NB4 (cell line): Measurements from ENCODE around the gene JAZF1.

ENCODE experiments used
- DNase-seq: peaks from one replicate; pipeline ENCODE4 v3.0.0; 2010; ENCODE audit warnings: low read depth
- H3K4me3 ChIP-seq: one replicate; pipeline ENCODE4 v1.5.1; 2011; ENCODE audit warnings: mild to moderate bottlenecking, low read depth, low read length, moderate library complexity
- MYC ChIP-seq: IDR thresholded peaks from 2 replicates; pipeline ENCODE4 v1.6.1; 2011; ENCODE audit warnings: low read depth, low read length
- POLR2A ChIP-seq: IDR thresholded peaks from 2 replicates; pipeline ENCODE4 v1.6.1; 2011; ENCODE audit warnings: mild to moderate bottlenecking; ENCODE audit not compliant: insufficient read length; ENCODE audit errors: extremely low read depth
- TF ChIP-seq, protein P1 (sequence below): IDR thresholded peaks from one replicate; pipeline ENCODE4 v1.5.1; 2012; ENCODE audit warnings: low read depth, low read length
- TF ChIP-seq, protein P2 (sequence below): IDR thresholded peaks from 2 replicates; pipeline ENCODE4 v1.6.1; 2011; ENCODE audit warnings: low read depth, low read length

JAZF1 gene

DNA sequence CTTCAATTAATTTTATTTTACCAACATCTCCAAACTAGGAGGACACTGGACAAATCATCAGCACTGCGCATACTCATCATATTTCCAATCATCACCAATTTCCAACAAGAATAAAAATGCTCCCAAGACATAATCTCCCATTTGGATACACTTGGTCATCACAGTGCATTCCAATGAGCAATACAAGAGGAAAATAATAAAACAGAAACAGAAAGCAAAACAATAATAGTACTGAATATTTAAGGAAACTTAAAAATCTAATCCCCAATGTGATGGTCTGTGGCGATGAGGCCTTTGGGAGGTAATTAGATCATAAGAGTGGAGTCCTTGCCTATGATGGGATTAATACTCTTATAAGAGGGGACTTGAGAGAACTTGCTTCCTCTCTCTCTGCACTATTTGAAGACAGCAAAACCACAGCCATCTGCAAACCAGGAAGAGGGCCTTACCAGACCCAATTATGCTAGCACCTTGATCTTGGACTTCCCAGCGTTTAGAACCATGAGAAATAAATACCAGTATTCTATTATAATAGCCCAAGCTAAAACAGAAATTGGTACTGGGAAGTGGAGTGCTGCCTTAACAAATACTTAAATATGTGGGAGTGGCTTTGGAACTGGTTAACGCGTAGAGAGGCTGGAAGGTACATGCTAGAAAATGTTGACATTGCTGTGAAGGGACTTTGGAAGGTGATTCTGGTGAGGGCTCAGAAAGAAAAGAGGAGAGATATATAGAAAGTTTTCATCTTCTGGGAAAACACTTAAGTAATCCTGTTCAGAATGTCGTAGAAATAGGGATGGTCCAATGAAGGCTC is 91.5 kb downstream of the JAZF1 start:
- peak; percentile 65 for DNase-seq
- TF ChIP-seq POLR2A (no peak), MYC (no peak)
- TF ChIP-seq, protein P1, sequence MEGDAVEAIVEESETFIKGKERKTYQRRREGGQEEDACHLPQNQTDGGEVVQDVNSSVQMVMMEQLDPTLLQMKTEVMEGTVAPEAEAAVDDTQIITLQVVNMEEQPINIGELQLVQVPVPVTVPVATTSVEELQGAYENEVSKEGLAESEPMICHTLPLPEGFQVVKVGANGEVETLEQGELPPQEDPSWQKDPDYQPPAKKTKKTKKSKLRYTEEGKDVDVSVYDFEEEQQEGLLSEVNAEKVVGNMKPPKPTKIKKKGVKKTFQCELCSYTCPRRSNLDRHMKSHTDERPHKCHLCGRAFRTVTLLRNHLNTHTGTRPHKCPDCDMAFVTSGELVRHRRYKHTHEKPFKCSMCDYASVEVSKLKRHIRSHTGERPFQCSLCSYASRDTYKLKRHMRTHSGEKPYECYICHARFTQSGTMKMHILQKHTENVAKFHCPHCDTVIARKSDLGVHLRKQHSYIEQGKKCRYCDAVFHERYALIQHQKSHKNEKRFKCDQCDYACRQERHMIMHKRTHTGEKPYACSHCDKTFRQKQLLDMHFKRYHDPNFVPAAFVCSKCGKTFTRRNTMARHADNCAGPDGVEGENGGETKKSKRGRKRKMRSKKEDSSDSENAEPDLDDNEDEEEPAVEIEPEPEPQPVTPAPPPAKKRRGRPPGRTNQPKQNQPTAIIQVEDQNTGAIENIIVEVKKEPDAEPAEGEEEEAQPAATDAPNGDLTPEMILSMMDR: no peak
- TF ChIP-seq, protein P2, sequence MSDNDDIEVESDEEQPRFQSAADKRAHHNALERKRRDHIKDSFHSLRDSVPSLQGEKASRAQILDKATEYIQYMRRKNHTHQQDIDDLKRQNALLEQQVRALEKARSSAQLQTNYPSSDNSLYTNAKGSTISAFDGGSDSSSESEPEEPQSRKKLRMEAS: no peak
- no peak overlapping the region for H3K4me3 ChIP-seq

DNA sequence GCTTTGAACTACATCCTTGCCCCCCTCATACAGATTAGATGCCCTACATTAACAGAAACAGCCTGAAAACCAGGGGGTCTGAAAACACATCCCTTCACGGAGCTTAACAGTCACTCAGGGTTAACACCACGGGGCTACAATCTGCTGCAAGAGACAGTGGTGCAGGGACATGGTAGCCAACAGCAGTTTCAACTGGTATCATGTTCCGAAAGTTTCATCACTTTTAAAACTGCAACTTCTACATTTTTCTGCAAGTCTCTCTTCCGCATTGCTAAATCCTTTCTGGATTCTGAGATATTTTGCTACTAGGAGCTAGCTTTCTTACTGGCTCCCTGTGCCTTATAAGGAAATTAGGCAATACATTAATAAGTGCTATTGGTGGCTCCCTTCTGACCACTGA is 92.6 kb downstream of the JAZF1 start:
- peak; percentile 92 for DNase-seq
- TF ChIP-seq, protein P2: peak; percentile 57
- TF ChIP-seq, protein P1: no peak
- peak overlapping the region; percentile 18 for H3K4me3 ChIP-seq

DNA sequence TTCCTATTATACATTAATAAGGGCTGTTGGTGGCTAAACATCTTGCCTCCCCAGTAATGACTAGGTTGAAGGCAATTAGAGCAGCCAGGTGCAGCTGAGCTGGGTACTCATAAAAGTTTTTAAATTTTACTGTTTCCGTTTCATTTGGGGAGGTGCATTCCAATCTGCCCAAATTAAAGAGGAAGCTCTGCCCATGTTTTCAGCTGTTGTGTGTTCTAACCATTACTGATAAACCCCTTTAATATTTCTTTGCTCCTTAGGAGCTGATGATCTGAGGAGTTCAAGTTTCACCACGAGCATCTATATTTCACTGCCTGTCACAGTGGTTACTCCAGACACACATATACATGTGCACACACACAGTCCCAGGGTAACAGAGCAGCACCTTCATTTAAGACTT is 94.4 kb downstream of the JAZF1 start:
- H3K4me3 ChIP-seq: no peak overlapping the region
- DNase-seq: peak; percentile 82
- TF ChIP-seq, protein P2: peak; percentile 36; the same call in 1 of the 2 replicates
- no peak for TF ChIP-seq POLR2A
- TF ChIP-seq MYC: 0 out of 2 replicates have a peak, but pooled peaks have one; percentile 52
- TF ChIP-seq, protein P1: no peak

DNA sequence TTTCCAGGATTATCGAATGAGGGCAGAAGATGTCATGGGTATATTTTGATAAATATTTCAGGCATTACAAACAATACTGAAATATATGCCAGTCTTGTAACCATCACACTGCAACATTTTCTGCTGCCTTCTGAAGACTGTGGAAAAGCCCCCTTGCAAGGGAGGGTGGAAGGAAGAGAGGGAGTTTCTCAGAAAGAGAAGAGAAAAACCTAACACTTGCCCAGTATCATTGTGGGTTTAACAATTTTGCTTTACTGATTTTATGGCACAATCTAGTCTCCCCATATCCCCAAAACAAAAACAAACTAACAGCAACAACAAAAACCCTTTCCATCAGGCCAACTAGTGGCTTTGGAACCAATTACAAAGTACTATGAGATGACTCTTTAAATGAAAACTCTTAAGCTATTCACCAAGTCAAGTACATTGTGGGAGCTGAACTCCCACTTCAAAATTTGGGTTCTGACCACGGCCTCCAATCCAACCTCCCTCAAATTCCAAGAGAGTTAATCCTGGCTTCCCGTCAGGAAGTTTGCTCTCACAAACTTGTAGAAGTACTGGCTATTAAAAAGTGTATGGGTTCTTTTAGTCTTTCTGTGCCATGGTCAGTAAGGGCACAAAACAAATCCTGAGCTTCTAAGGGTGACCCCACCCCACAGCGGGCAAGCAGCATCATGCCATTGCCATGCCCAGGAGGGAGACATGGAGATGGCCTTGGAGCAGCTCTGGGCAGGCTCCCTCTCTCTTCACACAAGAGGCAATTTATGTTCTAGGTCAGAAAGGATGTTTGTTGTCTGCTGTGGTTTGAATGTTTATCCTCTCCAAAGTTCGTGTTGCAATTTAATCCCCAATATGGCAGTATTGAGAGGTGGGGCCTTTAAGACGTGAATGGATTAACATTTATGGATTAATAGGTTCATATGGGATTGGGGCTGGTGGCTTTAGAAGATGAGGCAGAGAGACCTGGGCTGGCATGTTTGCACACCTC is 96.3 kb downstream of the JAZF1 start:
- no peak overlapping the region for H3K4me3 ChIP-seq
- TF ChIP-seq POLR2A: peak; percentile 4
- TF ChIP-seq, protein P2: no peak
- peak; percentile 79 for DNase-seq

DNA sequence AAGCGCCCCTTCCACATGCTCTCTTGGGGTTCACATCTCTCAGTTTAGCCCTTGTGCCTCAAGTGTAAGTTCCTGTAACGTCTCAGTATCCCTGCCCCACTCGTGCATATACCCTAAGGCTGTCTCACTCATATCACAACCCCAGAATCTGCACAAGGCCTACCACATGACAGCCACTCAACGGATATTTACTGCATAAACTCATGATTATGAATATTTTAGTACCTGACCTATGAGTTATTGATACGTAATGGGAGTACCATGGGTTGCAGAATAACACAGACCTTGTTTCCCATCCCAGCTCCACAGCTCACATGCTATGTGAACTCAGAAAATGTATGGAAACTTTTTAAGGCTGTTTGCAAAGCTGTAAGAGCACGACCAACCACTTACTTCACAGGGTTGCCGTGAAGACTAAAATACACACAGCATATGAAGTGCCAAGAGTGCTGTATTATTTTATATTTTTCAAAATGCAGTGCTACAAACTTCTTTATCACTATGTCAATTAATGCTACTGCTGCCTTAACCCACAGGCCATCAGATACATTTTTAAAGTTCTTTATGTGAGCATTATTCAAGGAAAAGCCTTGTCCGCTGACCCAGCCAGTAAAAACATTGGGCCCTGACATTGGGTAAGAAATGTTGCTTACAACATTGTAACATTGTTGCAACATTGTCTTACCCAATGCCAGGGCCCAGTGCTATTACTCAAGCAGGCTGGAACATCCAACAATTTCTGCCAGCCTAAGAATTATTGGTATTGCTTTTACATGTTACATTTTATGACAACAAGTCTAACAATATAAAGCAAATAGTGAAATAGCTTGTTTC is 97.2 kb downstream of the JAZF1 start:
- H3K4me3 ChIP-seq: no peak overlapping the region
- DNase-seq: peak; percentile 97
- TF ChIP-seq POLR2A (peak; percentile 11), MYC (peak; percentile 65; the same call in 1 of the 2 replicates)
- TF ChIP-seq, protein P1: no peak
